HepG2 (cell line): ENCODE measurements around the gene THSD4. TPM values are rescaled to one million over a fixed set of nuclear protein-coding genes. Genes with fewer than 3 reads are reported as not detected.

Source experiments
- ATAC-seq: fragments of 200-7000 bp; cut with Tn5 transposase; 3 replicates; pipeline ENCODE4 v1.9.1; 2020; ENCODE audit warnings: mild to moderate bottlenecking, moderate library complexity
- BruUV-seq: library from RNA; stranded (reverse); fragments of 400-500 nt; replicated peaks from 2 replicates; lab custom pipeline; 2021; lab: Mats Ljungman, UMichigan
- CTCF ChIA-PET: fragments of 300-600 bp; formaldehyde crosslinking; extraction: SDS; loops from one replicate; lab custom pipeline; 2021; ENCODE audit warnings: low total read pairs, inconsistent platforms, low intra/inter-chr PET ratio; lab: Yijun Ruan, JAX
- POLR2A ChIA-PET: fragments of 350-600 bp; sonication (Branson Sonifier 250); formaldehyde crosslinking; loops from one replicate; lab custom pipeline; 2020; ENCODE audit warnings: antibody characterized with exemption, inconsistent platforms; lab: Yijun Ruan, JAX
- DNase-seq: peaks from one replicate; pipeline ENCODE4 v3.0.0-alpha.2; 2015; ENCODE audit warnings: low spot score
- FAIRE-seq: peaks from 3 replicates; lab custom pipeline; 2011; peaks lifted over from hg19 to GRCh38; lab: Jason Lieb, UNC
- H2AFZ ChIP-seq: one replicate; pipeline ENCODE4 v1.6.1; 2011; ENCODE audit warnings: low read length, inconsistent platforms
- H3K27ac ChIP-seq: fragments of 300-600 bp; 3 replicates; pipeline ENCODE4 v1.8.0; 2011; ENCODE audit warnings: mixed run types, mild to moderate bottlenecking, mixed read lengths, low read length, inconsistent platforms; ENCODE audit not compliant: insufficient read depth; ENCODE audit errors: extremely low read length
- H3K27me3 ChIP-seq, 2 experiments: fragments of 200-600 bp in 1 of 2; 2 replicates in 1 of 2; 3 replicates in 1 of 2; pipeline versions ENCODE4 v1.6.0 to v1.8.0; 2011; ENCODE audit warnings: low read length in 2 of 2, mild to moderate bottlenecking in 2 of 2, moderate library complexity in 2 of 2, inconsistent platforms in 1 of 2; ENCODE audit not compliant: insufficient read depth in 2 of 2, control insufficient read depth in 1 of 2
- H3K36me3 ChIP-seq, 2 experiments: fragments of 200-600 bp in 1 of 2; replicated peaks in 1 of 2; 2 replicates in 1 of 2; 3 replicates in 1 of 2; pipeline versions ENCODE4 v1.5.1 to v1.8.0; 2011; ENCODE audit warnings: low read length in 2 of 2, inconsistent platforms in 1 of 2; ENCODE audit not compliant: insufficient read depth in 2 of 2, control insufficient read depth in 1 of 2
- H3K4me1 ChIP-seq: 2 replicates; pipeline ENCODE4 v1.5.1; 2012; ENCODE audit warnings: low read length, inconsistent platforms; ENCODE audit not compliant: insufficient read depth
- H3K4me2 ChIP-seq: 2 replicates; pipeline ENCODE4 v1.6.0; 2011; ENCODE audit warnings: low read depth, low read length, inconsistent platforms
- H3K4me3 ChIP-seq, 3 experiments: fragments of 200-600 bp in 1 of 3; sonication (generic), shearing (Covaris generic) in 1 of 3; replicated peaks in 1 of 3; 2 replicates each; pipeline ENCODE4 v1.5.1; 2011 to 2016; ENCODE audit warnings: low read length in 3 of 3, inconsistent platforms in 2 of 3, low read depth in 2 of 3, mild to moderate bottlenecking in 2 of 3, control low read depth in 1 of 3, mixed read lengths in 1 of 3; ENCODE audit not compliant: insufficient read depth in 1 of 3
- H3K79me2 ChIP-seq: one replicate; pipeline ENCODE4 v1.6.1; 2011; ENCODE audit warnings: low read length, inconsistent platforms; ENCODE audit not compliant: insufficient read depth
- H3K9ac ChIP-seq: 2 replicates; pipeline ENCODE4 v1.6.0; 2011; ENCODE audit warnings: mild to moderate bottlenecking, low read depth, low read length, inconsistent platforms; ENCODE audit not compliant: insufficient read depth
- H3K9me3 ChIP-seq: 2 replicates; pipeline ENCODE4 v1.5.1; 2012; ENCODE audit warnings: mild to moderate bottlenecking, low read length
- H4K20me1 ChIP-seq: 2 replicates; pipeline ENCODE4 v1.6.0; 2011; ENCODE audit warnings: inconsistent platforms, mild to moderate bottlenecking, low read length, moderate library complexity; ENCODE audit not compliant: insufficient read depth
- CSRNP2 ChIP-seq: sonication (generic); formaldehyde crosslinking; conservative IDR thresholded peaks from 2 replicates; pipeline ENCODE4 v1.8.0; 2022; ENCODE audit warnings: low read depth, missing genetic modification reagents
- HMGXB4 ChIP-seq, 2 experiments: sonication (generic) in 1 of 2; formaldehyde crosslinking in 1 of 2; IDR thresholded peaks; 2 replicates each; pipeline versions ENCODE4 v1.4.0 to v1.6.1; 2018 to 2020; ENCODE audit warnings: missing genetic modification reagents in 2 of 2, borderline replicate concordance in 1 of 2, low read depth in 1 of 2, mild to moderate bottlenecking in 1 of 2, missing biosample characterization in 1 of 2
- HOXA5 ChIP-seq: sonication (generic); formaldehyde crosslinking; IDR thresholded peaks from 2 replicates; pipeline ENCODE4 v1.4.0; 2020; ENCODE audit warnings: missing genetic modification reagents
- IRF2 ChIP-seq: IDR thresholded peaks from 2 replicates; pipeline ENCODE4 v1.6.1; 2018; ENCODE audit warnings: missing genetic modification reagents, missing compliant biosample characterization
- MAFF ChIP-seq: IDR thresholded peaks from 2 replicates; pipeline ENCODE4 v1.6.1; 2011; ENCODE audit warnings: low read depth, low read length, improper control_type of control experiment
- MED13 ChIP-seq: sonication (generic); formaldehyde crosslinking; IDR thresholded peaks from 2 replicates; pipeline ENCODE4 v1.5.0; 2020; ENCODE audit warnings: missing genetic modification reagents
- NRL ChIP-seq: sonication (generic); formaldehyde crosslinking; IDR thresholded peaks from 2 replicates; pipeline ENCODE4 v1.5.0; 2020; ENCODE audit warnings: missing genetic modification reagents, mild to moderate bottlenecking, moderate library complexity, borderline replicate concordance
- PITX1 ChIP-seq: sonication (generic); formaldehyde crosslinking; IDR thresholded peaks from 2 replicates; pipeline ENCODE4 v1.5.1; 2020; ENCODE audit warnings: mild to moderate bottlenecking, missing genetic modification reagents
- POLR2AphosphoS2 ChIP-seq: IDR thresholded peaks from 2 replicates; pipeline ENCODE4 v1.6.1; 2011; ENCODE audit warnings: low read depth, low read length, improper control_type of control experiment
- PTBP1 ChIP-seq: fragments of 200-400 bp; formaldehyde crosslinking; IDR thresholded peaks from 2 replicates; pipeline ENCODE4 v1.6.1; 2018; ENCODE audit warnings: low read length, low read depth; ENCODE audit not compliant: poor library complexity, severe bottlenecking
- TAF1 ChIP-seq: sonication (generic); formaldehyde crosslinking; IDR thresholded peaks from 2 replicates; pipeline ENCODE4 v1.4.0; 2020; ENCODE audit warnings: missing genetic modification reagents
- XRCC5 ChIP-seq: fragments of 200-400 bp; formaldehyde crosslinking; optimal IDR thresholded peaks from 2 replicates; pipeline ENCODE3; 2017; ENCODE audit warnings: mild to moderate bottlenecking, low read length
- ZBTB21 ChIP-seq: sonication (generic); formaldehyde crosslinking; IDR thresholded peaks from 2 replicates; pipeline ENCODE4 v1.4.0; 2020; ENCODE audit warnings: missing genetic modification reagents
- ZBTB49 ChIP-seq: sonication (generic); formaldehyde crosslinking; IDR thresholded peaks from 2 replicates; pipeline ENCODE4 v1.4.0; 2020; ENCODE audit warnings: missing genetic modification reagents, borderline replicate concordance
- ZBTB8A ChIP-seq: sonication (generic); formaldehyde crosslinking; IDR thresholded peaks from 2 replicates; pipeline ENCODE4 v1.4.0; 2020; ENCODE audit warnings: mild to moderate bottlenecking, low read depth, missing genetic modification reagents, borderline replicate concordance
- ZMYM3 ChIP-seq: sonication (generic); formaldehyde crosslinking; IDR thresholded peaks from 2 replicates; pipeline ENCODE4 v1.5.1; 2020; ENCODE audit warnings: mild to moderate bottlenecking, missing genetic modification reagents
- ZNF296 ChIP-seq: sonication (generic); formaldehyde crosslinking; conservative IDR thresholded peaks from 2 replicates; pipeline ENCODE4 v1.5.0; 2020; ENCODE audit warnings: mild to moderate bottlenecking, missing genetic modification reagents
- ZNF619 ChIP-seq: sonication (generic); formaldehyde crosslinking; IDR thresholded peaks from 2 replicates; pipeline ENCODE4 v1.4.0; 2020; ENCODE audit warnings: mild to moderate bottlenecking, missing genetic modification reagents
- ZNF839 ChIP-seq: sonication (generic); formaldehyde crosslinking; IDR thresholded peaks from 2 replicates; pipeline ENCODE4 v1.4.0; 2020; ENCODE audit warnings: missing genetic modification reagents, mild to moderate bottlenecking, borderline replicate concordance
- WGBS: methylation state at CpG from one replicate; pipeline ENCODE4 v1.1.6; 2017; ENCODE audit warnings: low lambda C conversion rate; 5-methylcytosine and 5-hydroxymethylcytosine counted together
- in situ Hi-C: cut with HindIII; loops from 2 replicates; pipeline ENCODE4 v1.10.0; 2017; ENCODE audit warnings: low pct_unique_long_range_greater_than_20kb; ENCODE audit not compliant: extremely low pct_ligation_motif_present
- intact Hi-C: fragments of 100-400 bp; cut with micrococcal nuclease; formaldehyde crosslinking; loops from one replicate; pipeline ENCODE4 v1.10.0; 2022; ENCODE audit not compliant: unreplicated experiment
- polyA plus RNA-seq, 8 experiments: library from polyadenylated mRNA; depleted of rRNA in 3 of 8; stranded (reverse) in 7 of 8; unstranded in 1 of 8; fragments of >200 nt; fragmentation: Illumina TruSeq in 4 of 8; extraction: Trizol in 4 of 8; gene quantifications; 2 replicates each; pipeline versions ENCODE4 v1.2.1 to v1.2.3, GENCODE V29; 2011 to 2016; ENCODE audit warnings: low read depth in 4 of 8, missing spikeins in 1 of 8, mixed read lengths in 1 of 8; ENCODE audit not compliant: insufficient read depth in 1 of 8
- total RNA-seq, 5 experiments: library from RNA; depleted of rRNA; stranded (reverse); fragments of >200 nt; fragmentation: Illumina TruSeq; extraction: Trizol; gene quantifications; 2 replicates each; pipeline ENCODE4 v1.2.3, GENCODE V29; 2016; ENCODE audit warnings: low read depth in 1 of 5

The THSD4 gene
- total and polyA plus RNA-seq, 2 of the 13 experiments (the other 11 are each of a cell fraction or from before 2014, with no cell fraction given), result 0.07 to 0.21 TPM

- TF ChIP-seq NRL (CRISPR knock-in tag) (no peak), HMGXB4 (CRISPR knock-in tag; IDR thresholded peaks at IDR 0.05; ENCODE audit: borderline replicate concordance in 1 of 2, low read depth in 1 of 2) (no peak), ZMYM3 (CRISPR knock-in tag) (no peak), ZBTB8A (no peak), ZBTB49 (CRISPR knock-in tag) (no peak)
Measured at GRCh38 chr15:71303977-71304376, 188.7 kb downstream of the THSD4 start (continued).

- H3K27me3 ChIP-seq, result no peaks in the 10 kb centered on the region; a peak in 1 of 5 replicates
- H3K27ac ChIP-seq, result no peak overlapping the region
- H2AFZ ChIP-seq, result no peak overlapping the region
- DNase-seq (no peak), FAIRE-seq (no peak), ATAC-seq (no peak)
- H3K4me3 ChIP-seq, result no peak overlapping the region
- no peaks in the 10 kb centered on the region for H3K36me3 ChIP-seq
- H3K9ac ChIP-seq, result no peak overlapping the region
- no peaks in the 10 kb centered on the region for H3K4me1 ChIP-seq
- no peak overlapping the region for H3K4me2 ChIP-seq
- BruUV-seq, result no TSS peak
- in situ Hi-C loops (no loop called here), intact Hi-C loops (no loop called here)
- H4K20me1 ChIP-seq, result no peaks in the 10 kb centered on the region
- CTCF ChIA-PET, result no interaction called here
- POLR2A ChIA-PET, result no interaction called here
- WGBS, result 7% methylated on average over 4 of the region's 4 CpGs
- TF ChIP-seq TAF1, result no peak
- no peak for TF ChIP-seq ZBTB21 (CRISPR knock-in tag)
- TF ChIP-seq XRCC5, result no peak
- no peak for TF ChIP-seq ZNF839
- TF ChIP-seq IRF2 (CRISPR knock-in tag), result no peak
- no peak for TF ChIP-seq HOXA5 (CRISPR knock-in tag)
- no peak for TF ChIP-seq POLR2AphosphoS2
- TF ChIP-seq PTBP1, result no peak
- TF ChIP-seq MED13, result no peak
- no peak for TF ChIP-seq MAFF
- no peak for TF ChIP-seq PITX1 (CRISPR knock-in tag)
- TF ChIP-seq ZNF619 (CRISPR knock-in tag), result no peak
- no peak for TF ChIP-seq ZNF296
- TF ChIP-seq CSRNP2 (CRISPR knock-in tag), result no peak
- H3K79me2 ChIP-seq, result no peaks in the 10 kb centered on the region
- no peaks in the 10 kb centered on the region for H3K9me3 ChIP-seq
Measured at GRCh38 chr15:71304681-71305080, 189.4 kb downstream of the THSD4 start.
